Eye (tissue), 1 donor: ENCODE results near the gene RPS19BP1.

Experiments
- DNase-seq: peaks from one replicate; pipeline ENCODE4 v3.0.0-alpha.2; 2015

RPS19BP1 gene

GRCh38 chr22:39488563-39489083, 43.9 kb downstream of the RPS19BP1 start:
- DNase-seq: no peak

DNA sequence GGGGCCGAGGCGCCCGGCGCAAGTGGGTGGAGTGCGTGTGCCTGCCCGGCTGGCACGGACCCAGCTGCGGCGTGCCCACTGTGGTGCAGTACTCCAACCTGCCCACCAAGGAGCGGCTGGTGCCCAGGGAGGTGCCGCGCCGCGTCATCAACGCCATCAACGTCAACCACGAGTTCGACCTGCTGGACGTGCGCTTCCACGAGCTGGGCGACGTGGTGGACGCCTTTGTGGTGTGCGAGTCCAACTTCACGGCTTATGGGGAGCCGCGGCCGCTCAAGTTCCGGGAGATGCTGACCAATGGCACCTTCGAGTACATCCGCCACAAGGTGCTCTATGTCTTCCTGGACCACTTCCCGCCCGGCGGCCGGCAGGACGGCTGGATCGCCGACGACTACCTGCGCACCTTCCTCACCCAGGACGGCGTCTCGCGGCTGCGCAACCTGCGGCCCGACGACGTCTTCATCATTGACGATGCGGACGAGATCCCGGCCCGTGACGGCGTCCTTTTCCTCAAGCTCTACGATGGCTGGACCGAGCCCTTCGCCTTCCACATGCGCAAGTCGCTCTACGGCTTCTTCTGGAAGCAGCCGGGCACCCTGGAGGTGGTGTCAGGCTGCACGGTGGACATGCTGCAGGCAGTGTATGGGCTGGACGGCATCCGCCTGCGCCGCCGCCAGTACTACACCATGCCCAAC, 44.6 kb downstream of the RPS19BP1 start:
- no peak for DNase-seq

DNA sequence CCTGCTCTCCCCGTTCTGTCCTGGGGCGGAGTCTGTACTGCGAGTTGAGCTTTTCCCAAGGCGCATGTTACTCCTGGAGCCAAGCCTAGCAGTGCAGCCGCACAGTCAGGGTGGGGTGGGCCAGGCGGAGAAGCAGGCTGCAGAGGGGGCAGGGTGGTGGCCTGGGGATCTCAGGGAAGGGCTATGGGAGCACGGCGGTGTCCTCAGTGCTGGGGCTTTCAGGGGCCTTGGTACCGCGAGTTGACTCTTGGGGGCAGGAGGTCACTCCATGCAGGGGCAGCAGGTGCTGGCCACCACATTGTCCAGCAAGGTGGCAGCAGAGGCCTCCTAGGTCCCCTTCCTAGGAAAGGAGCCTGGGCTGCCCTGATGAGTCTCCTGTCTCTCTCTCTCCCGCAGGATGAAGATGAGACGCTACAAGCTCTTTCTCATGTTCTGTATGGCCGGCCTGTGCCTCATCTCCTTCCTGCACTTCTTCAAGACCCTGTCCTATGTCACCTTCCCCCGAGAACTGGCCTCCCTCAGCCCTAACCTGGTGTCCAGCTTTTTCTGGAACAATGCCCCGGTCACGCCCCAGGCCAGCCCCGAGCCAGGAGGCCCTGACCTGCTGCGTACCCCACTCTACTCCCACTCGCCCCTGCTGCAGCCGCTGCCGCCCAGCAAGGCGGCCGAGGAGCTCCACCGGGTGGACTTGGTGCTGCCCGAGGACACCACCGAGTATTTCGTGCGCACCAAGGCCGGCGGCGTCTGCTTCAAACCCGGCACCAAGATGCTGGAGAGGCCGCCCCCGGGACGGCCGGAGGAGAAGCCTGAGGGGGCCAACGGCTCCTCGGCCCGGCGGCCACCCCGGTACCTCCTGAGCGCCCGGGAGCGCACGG, 45.4 kb downstream of the RPS19BP1 start:
- no peak for DNase-seq

DNA sequence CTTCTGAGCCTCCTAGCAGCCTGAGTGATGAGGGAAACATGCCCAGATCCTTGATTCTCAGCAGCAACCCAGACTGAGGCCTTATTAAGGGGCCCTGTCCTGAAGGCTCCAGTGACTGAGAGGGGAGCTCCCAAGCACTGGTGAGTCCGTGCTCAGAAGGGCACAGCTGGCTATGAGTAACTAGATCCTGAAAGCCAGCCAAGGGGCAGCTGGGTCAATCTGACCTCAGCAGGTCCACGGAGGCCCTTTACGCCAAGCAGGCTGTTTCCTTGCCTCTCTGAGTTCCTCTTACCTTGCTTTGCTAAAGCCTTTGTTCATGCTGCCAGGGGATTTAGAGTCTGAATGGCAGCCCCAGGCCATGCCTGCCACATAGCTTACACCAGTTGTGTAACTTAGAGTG, 49.8 kb downstream of the RPS19BP1 start:
- no peak for DNase-seq

DNA sequence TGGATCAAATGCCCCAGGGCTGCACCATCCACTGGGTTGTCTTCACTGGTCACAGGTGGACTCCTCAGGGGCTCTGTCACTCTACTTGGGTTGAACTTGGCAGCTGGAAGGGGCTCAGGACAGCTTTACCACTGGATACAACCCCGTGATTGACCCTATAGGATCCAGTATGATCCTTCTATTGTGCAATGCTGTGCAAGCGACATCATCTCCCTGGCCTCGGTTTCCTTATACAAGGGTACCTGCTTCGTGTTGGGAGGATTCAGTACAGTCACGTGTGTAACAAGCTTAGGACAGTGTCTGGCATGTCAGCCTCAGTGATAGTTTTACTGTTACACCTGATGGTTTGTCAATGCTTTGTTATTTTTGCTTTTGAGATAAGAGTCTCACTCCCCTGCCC, 51.0 kb downstream of the RPS19BP1 start:
- no peak for DNase-seq

GRCh38 chr22:39481054-39481453, 51.5 kb downstream of the RPS19BP1 start:
- no peak for DNase-seq

- no peak for DNase-seq
These were observed 52.0 kb downstream of the RPS19BP1 start for GRCh38 chr22:39480557-39480956.

DNA sequence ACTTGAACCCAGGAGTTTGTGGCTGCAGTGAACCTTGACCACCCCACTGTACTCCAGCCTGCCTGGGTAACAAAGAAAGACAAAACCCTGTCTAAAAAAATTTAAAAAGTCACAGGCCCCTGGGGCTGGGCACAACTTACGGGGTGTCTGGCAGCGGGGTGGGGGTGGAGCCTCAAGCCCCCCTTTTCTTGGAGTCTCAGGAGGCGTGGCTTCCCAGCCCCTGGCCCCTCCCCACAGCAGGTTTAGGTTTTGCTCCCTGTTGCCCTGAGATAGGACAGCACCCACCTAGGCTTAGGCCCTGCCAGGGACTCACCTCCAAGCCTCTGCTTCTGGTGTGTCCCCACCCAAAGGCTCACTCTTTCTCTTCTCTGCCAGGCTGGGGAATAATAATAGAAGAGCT, 53.3 kb downstream of the RPS19BP1 start:
- DNase-seq: no peak
